ENCODE measurements around the gene METTL6.

- TF ChIP-seq ZNF274 (IDR thresholded peaks at IDR 0.05; ENCODE audit: low read depth, low read length) (no peak), YY1 (IDR thresholded peaks at IDR 0.05; ENCODE audit: insufficient read depth, insufficient read length) (no peak)
Observed at GRCh38 chr3:15440891-15441290, 13.5 kb upstream of the METTL6 start.

Measured in NT2/D1 (cell line).